Measurements from ENCODE around the gene CEP72. TPM values are rescaled to one million over a fixed set of nuclear protein-coding genes. Genes with fewer than 3 reads are reported as not detected.

Gene CEP72
- total RNA-seq, 4 donors from 2014 or later, result 3.3 to 6.6 (median 5.0) TPM

DNA sequence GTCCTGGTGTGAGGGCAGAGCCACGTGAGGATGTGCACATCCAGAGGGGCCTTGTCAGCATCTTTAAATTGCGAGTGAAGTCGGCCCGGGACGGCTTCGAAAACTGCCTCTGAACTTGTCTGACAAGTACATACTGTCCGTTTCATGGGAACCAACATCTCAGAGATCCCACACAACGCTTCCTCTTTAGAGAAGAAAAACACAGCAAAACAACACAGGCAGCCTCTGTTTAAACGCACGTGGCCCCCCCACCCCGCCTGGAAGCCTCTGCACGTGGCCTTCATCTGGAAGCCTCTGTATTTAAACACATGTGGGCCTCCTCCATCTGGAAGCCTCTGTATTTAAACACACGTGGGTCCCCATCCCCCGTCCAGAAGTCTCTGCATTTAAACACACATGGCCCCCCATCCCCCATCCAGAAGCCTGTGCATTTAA, 29.2 kb downstream of the CEP72 start:
- no peaks in the 10 kb centered on the region for H3K27me3 ChIP-seq
- H3K4me1 ChIP-seq, result no peaks in the 10 kb centered on the region
- DNase-seq (ENCODE audit: low spot score in 2 of 2), result no peak
- H3K36me3 ChIP-seq, result peaks cover 0 to 90% (median 0%) of the 10 kb centered on the region in 3 donors
- TF ChIP-seq EP300 (IDR thresholded peaks at IDR 0.05), result no peak
- no peak for TF ChIP-seq POLR2A (IDR thresholded peaks at IDR 0.05)
- TF ChIP-seq, protein P1, sequence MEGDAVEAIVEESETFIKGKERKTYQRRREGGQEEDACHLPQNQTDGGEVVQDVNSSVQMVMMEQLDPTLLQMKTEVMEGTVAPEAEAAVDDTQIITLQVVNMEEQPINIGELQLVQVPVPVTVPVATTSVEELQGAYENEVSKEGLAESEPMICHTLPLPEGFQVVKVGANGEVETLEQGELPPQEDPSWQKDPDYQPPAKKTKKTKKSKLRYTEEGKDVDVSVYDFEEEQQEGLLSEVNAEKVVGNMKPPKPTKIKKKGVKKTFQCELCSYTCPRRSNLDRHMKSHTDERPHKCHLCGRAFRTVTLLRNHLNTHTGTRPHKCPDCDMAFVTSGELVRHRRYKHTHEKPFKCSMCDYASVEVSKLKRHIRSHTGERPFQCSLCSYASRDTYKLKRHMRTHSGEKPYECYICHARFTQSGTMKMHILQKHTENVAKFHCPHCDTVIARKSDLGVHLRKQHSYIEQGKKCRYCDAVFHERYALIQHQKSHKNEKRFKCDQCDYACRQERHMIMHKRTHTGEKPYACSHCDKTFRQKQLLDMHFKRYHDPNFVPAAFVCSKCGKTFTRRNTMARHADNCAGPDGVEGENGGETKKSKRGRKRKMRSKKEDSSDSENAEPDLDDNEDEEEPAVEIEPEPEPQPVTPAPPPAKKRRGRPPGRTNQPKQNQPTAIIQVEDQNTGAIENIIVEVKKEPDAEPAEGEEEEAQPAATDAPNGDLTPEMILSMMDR (IDR thresholded peaks at IDR 0.05), result no peak
- WGBS, 2 donors, result 70 to 83% methylated on average over 14 of the region's 14 CpGs
- H3K9me3 ChIP-seq, result no peaks in the 10 kb centered on the region
- no peak overlapping the region for H3K4me3 ChIP-seq
- no peak overlapping the region for H3K27ac ChIP-seq

DNA sequence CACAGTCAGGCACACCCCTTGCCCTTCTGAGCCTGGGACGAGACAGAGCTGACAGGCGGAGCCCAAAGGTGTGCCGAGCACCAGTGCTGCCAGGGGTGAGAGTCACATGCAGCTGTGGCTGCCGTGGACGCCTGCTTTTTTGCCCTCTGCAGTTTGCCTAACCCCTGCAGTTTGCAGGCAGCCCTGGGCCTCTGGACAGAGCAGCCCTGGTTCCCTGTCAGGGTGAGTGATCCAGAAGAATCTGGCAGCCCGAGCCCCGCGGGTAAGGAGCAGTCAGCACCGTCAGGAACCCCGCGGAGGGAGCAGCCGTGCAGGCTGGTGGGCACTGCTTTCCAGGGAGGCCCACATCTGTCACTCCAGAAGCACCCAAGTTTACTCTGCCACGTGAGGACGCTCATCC, 30.3 kb downstream of the CEP72 start:
- Histone ChIP-seq H3K36me3 (peaks cover 0 to 92% (median 1%) of the 10 kb centered on the region in 3 donors), H3K27ac (no peak overlapping the region), H3K4me1 (no peaks in the 10 kb centered on the region), H3K9me3 (no peaks in the 10 kb centered on the region), H3K4me3 (no peak overlapping the region), H3K27me3 (no peaks in the 10 kb centered on the region)
- no peak for DNase-seq (ENCODE audit: low spot score in 2 of 2)
- 94 to 95% methylated on average over 9 to 13 of the region's 14 CpGs for WGBS, 2 donors
- TF ChIP-seq, protein P1 (IDR thresholded peaks at IDR 0.05), result no peak
- no peak for TF ChIP-seq EP300 (IDR thresholded peaks at IDR 0.05)
- no peak for TF ChIP-seq POLR2A (IDR thresholded peaks at IDR 0.05)

DNA sequence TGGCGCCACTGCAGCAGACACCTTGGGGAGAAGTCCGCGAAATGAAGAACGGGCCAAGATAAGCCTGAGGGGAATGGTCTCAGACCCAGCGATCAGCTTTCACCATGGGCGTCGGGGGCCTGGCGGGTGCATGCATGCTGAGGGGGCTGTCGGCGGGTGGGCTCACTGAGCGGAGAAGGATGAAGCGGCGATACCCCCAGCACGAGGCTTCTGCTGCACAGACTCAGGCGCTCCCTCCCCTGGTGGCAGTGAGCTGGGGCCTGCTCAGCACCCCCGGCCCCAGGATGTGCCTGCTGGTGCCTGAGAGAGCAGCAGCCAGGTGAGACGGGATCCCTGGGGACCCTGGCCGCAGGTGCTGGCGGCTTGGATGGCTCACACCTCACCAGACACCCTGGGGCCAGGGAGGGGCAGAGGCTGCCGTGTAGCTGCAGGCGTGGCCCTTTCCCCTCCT, 31.2 kb downstream of the CEP72 start:
- no peak overlapping the region for H3K27ac ChIP-seq
- no peaks in the 10 kb centered on the region for H3K27me3 ChIP-seq
- H3K4me3 ChIP-seq, result no peak overlapping the region
- no peak for DNase-seq (ENCODE audit: low spot score in 2 of 2)
- 92 to 94% methylated on average over 16 to 18 of the region's 21 CpGs for WGBS, 2 donors
- TF ChIP-seq, protein P1 (IDR thresholded peaks at IDR 0.05), result no peak
- no peak for TF ChIP-seq EP300 (IDR thresholded peaks at IDR 0.05)
- no peak for TF ChIP-seq POLR2A (IDR thresholded peaks at IDR 0.05)
- H3K4me1 ChIP-seq, result no peaks in the 10 kb centered on the region
- peaks cover 0 to 89% (median 6%) of the 10 kb centered on the region in 3 donors for H3K36me3 ChIP-seq
- no peaks in the 10 kb centered on the region for H3K9me3 ChIP-seq

DNA sequence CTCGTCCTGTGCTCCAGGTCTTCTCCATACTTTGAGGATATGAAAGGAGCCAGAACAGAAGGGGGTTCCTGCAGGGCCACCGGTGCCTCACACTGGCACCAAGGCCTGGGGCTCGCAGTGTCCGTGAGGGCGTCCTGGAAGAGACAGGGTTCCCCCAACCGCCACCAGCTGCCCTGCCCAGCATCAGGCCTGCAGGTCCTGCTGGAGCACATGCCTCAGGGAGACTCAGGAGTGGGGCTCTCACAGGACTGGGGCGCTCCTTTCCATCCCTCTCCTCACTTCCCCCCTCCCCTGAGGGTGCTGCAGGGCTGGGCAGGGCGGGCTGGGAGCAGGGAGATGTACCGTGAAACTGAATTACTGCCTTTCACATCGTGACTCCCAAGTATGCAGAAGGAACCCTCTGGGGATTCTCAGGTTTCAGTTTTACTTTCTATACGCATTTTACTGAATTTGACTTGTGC, 31.7 kb downstream of the CEP72 start:
- TF ChIP-seq, protein P1 (IDR thresholded peaks at IDR 0.05), result no peak
- TF ChIP-seq EP300 (IDR thresholded peaks at IDR 0.05) (no peak), POLR2A (IDR thresholded peaks at IDR 0.05) (no peak)
- no peak for DNase-seq (ENCODE audit: low spot score in 2 of 2)
- H3K4me1 ChIP-seq, result no peaks in the 10 kb centered on the region
- H3K36me3 ChIP-seq, result peaks cover 0 to 84% (median 6%) of the 10 kb centered on the region in 3 donors
- no peaks in the 10 kb centered on the region for H3K27me3 ChIP-seq
- no peaks in the 10 kb centered on the region for H3K9me3 ChIP-seq
- no peak overlapping the region for H3K27ac ChIP-seq
- WGBS, 2 donors, result 79 to 85% methylated on average over 6 to 11 of the region's 11 CpGs
- no peak overlapping the region for H3K4me3 ChIP-seq

DNA sequence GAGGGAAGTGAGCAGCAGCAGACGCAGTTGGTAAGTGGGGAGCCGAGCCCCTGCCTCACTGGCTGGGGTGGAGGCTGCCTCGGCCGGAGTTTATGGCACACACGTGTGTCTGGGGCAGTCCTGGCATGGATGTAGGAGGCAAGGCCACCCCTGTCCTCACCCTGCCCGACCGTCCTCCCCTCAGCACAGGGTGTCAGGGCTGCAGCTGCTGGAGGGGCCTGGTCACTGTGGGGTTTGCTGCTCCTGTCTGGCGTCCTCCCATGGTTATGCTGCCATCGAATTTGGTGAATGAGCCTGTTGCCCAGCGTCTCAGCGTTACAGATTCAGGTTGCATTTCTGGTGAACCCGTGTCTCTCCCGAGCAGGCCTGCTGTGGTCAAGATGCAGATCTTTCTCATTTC, 32.4 kb downstream of the CEP72 start:
- H3K4me3 ChIP-seq, result no peak overlapping the region
- H3K36me3 ChIP-seq, result peaks cover 0 to 77% (median 6%) of the 10 kb centered on the region in 3 donors
- TF ChIP-seq, protein P1 (IDR thresholded peaks at IDR 0.05), result no peak
- no peak for TF ChIP-seq POLR2A (IDR thresholded peaks at IDR 0.05)
- TF ChIP-seq EP300 (IDR thresholded peaks at IDR 0.05), result no peak
- H3K27ac ChIP-seq, result no peak overlapping the region
- no peaks in the 10 kb centered on the region for H3K4me1 ChIP-seq
- H3K9me3 ChIP-seq, result no peaks in the 10 kb centered on the region
- no peak for DNase-seq (ENCODE audit: low spot score in 2 of 2)
- no peaks in the 10 kb centered on the region for H3K27me3 ChIP-seq
- 86 to 88% methylated on average over 13 of the region's 13 CpGs for WGBS, 2 donors
